Activated CD4-positive, alpha-beta T cell treated with anti-CD3 and anti-CD28 coated beads for 24 hours (primary cell): Measurements from ENCODE around the gene FIP1L1.
"Not testable (repeated sequence)": the region's sequence is repeated elsewhere in the genome, so short reads cannot be mapped to it uniquely, and the experiment has no call there.

Source experiments
- DNase-seq, 2 donors: peaks; one replicate each; pipeline ENCODE4 v3.0.0-alpha.2; 2020; ENCODE audit warnings: low read depth in 2 of 2

FIP1L1 gene, protein sequence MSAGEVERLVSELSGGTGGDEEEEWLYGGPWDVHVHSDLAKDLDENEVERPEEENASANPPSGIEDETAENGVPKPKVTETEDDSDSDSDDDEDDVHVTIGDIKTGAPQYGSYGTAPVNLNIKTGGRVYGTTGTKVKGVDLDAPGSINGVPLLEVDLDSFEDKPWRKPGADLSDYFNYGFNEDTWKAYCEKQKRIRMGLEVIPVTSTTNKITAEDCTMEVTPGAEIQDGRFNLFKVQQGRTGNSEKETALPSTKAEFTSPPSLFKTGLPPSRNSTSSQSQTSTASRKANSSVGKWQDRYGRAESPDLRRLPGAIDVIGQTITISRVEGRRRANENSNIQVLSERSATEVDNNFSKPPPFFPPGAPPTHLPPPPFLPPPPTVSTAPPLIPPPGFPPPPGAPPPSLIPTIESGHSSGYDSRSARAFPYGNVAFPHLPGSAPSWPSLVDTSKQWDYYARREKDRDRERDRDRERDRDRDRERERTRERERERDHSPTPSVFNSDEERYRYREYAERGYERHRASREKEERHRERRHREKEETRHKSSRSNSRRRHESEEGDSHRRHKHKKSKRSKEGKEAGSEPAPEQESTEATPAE

DNA sequence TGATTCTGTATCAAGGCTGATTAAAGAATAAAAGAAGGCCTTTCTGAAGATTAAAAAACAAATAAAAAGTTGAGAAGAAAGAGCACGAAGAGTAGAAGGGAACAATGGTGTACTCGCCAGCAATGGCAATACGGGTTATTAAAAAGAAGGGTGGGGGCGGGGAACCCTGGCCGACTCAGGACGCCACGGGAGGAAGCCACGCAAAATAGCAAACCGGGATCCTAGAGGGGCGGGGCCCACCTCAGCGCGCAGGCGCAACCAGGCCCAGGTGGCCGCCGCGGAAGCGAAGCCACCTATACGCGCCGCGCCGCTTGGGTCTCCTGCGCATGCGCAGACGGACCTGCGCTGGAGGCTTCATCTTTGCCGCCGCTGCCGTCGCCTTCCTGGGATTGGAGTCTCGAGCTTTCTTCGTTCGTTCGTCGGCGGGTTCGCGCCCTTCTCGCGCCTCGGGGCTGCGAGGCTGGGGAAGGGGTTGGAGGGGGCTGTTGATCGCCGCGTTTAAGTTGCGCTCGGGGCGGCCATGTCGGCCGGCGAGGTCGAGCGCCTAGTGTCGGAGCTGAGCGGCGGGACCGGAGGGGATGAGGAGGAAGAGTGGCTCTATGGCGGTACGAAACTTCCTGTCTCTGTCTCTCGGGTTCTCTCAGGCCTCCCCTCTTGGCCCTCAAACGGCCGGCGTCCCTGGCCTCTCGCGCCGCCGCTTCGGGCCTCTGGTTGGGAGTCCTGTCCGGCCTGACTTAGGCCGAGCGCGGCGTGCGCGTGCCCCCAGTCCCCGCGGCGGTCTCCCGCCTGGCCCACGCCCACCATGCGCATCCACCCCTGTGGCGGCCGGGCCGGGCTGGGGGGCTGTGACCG, at the start of gene FIP1L1:
FIP1L1 (plus strand) TSS at position 323 of the 852 bp plus-strand sequence; CDS start at position 521, 198 bp downstream.
- peak; percentile 95 for DNase-seq

DNA sequence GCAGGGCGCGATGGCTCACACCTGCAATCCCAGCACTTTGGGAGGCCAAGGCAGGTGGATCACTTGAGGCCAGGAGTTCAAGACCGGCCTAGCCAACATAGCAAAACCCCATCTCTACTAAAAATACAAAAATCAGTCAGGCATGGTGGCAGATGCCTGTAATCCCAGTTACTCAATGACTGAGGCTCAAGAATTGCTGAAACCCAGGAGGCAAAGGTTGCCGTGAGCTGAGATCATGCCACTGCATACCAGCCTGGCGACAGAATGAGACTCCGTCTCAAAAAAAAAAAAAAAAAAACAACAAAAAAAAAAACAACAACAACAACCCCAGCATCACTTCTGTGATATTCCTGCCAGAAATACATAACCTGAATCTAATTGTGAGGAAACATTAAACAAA, 42.5 kb upstream of the FIP1L1 start:
- not testable (repeated sequence) for DNase-seq

DNA sequence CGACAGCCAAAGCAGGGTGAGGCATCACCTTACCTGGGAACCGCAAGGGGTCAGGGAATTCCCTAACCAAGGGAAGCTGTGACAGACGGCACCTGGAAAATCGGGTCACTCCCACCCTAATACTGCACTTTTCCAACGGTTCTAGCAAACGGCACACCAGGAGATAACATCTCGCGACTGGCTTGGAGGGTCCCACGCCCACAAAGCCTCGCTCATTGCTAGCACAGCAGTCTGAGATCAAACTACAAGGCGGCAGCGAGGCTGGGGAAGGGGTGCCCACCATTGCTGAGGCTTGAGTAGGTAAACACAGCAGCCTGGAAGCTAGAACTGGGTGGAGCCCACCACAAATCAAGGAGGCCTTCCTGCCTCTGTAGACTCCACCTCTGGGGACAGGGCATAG, 37.3 kb upstream of the FIP1L1 start:
- not testable (repeated sequence) for DNase-seq

GRCh38 chr4:53346392-53346791, 31.0 kb upstream of the FIP1L1 start:
- DNase-seq: not testable (repeated sequence)

- no peak for DNase-seq
These were observed 30.3 kb upstream of the FIP1L1 start for GRCh38 chr4:53346920-53347852.

DNA sequence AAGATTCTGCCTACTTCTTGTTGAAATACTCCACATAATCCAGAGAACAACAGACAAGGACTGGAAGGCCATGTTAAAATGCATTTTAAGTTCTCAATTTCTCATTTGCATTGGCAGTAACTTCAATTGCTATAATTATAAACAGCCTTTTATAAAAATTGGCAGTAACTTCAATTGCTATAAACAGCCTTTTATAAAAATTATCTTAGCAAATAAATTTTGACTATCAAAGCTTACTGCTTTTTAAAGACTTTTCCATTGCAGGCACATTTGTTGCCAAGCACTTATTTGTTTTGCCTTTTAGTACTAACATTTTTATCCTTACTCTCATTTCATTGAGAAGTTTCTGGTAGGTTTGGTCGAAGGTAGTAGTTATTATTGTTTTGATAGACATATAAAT, 29.4 kb upstream of the FIP1L1 start:
- DNase-seq: no peak

GRCh38 chr4:53349091-53349491, 28.4 kb upstream of the FIP1L1 start:
- no peak for DNase-seq

- no peak for DNase-seq
These were observed 23.3 kb upstream of the FIP1L1 start for GRCh38 chr4:53354012-53354722.

DNA sequence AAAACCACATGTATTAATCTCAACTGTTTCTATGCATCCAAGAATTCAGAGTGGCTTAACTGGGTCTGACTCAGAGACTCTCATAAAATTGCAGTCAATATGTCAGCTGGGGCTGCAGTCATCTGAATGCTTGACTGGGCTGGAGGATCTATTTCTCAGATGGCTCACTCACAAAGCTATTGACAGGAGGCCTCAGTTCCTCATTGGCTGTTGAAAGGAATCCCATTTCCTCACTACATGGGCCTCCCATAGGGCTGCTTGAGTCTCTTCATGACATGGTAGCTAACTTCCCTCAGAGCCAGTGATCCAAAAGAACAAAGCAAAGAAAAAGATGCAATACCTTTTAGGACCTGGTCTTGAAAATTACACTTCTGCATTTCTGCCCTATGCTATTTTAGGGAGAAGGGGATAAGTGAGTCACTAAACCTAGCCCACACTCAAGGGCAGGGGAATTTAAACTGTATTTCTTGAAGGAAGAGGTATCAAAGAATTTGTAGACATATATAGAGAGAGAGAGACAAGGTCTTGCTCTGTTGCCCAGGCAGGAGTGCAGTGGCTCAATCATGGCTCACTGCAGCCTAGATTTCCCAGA, 21.4 kb upstream of the FIP1L1 start:
- no peak for DNase-seq

GRCh38 chr4:53361451-53361850, 16.0 kb upstream of the FIP1L1 start:
- no peak for DNase-seq

DNA sequence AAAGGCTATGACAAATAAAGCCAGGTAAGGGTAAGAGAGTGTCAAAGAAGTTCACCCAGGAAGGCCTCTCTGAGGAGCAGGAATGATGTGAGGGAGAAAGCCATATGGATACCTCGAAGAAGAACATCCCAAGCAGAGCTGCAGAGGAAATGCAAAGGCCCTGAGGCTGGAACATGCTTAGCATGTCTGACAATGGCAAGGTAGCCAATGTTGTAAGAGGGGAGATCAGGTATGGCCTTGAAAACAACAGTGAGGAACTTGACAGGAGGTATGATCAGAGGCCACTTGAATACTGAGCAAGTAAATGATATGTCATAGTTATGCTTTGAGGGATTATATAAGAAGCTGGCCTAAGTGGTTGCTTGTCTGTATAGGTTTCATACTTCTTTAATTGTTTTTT, 15.3 kb upstream of the FIP1L1 start:
- DNase-seq: no peak

GRCh38 chr4:53364624-53365023, 12.8 kb upstream of the FIP1L1 start:
- DNase-seq: no peak

DNA sequence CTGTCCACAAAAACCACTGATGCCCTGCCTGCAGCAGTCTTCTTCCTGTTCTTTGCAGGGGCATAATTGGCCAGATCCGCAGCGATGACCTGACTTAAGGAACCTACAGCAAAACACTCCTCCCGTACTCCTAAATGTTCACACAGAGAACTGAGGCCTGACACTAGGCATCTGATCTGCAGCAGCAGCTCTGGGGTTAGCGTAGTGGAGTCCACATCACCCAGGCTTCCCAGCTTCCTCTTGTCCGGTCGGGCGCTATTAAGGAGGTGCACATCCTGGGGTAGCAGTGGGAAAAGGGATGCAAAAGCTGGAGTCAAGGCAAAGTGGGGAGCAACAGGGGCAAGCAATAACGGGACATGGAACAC, 12.3 kb upstream of the FIP1L1 start:
- DNase-seq: no peak

GRCh38 chr4:53365486-53366300, 11.7 kb upstream of the FIP1L1 start, which contains the start of gene SCFD2:
SCFD2 (minus strand) TSS chr4:53366061.
- DNase-seq: peak; percentile 90 to 97

- no peak for DNase-seq
These were observed 11.1 kb upstream of the FIP1L1 start for GRCh38 chr4:53366301-53366716.

- no peak for DNase-seq
These were observed 9.7 kb upstream of the FIP1L1 start for GRCh38 chr4:53367721-53368120.

DNA sequence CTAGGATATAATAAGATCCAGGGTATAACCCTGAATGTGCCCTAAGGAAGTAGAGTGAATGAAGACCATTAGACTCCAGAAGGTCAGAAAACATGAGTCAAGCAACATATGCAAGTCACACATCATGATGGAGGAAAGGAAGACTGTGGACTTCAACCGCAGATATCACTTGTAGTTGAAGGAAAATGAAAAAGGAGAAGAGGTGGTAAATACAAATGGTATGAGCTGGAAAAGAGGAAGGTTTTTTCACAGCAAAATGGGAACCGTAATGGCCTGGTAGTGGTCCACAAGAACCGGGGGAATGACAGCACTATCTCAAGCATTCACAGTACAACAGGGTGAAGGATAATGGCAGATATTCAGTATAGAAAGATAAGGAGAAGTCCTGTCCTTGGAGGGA, 6.4 kb upstream of the FIP1L1 start:
- DNase-seq: no peak

- DNase-seq: no peak
These were observed 5.5 kb upstream of the FIP1L1 start for GRCh38 chr4:53371843-53372521.

DNA sequence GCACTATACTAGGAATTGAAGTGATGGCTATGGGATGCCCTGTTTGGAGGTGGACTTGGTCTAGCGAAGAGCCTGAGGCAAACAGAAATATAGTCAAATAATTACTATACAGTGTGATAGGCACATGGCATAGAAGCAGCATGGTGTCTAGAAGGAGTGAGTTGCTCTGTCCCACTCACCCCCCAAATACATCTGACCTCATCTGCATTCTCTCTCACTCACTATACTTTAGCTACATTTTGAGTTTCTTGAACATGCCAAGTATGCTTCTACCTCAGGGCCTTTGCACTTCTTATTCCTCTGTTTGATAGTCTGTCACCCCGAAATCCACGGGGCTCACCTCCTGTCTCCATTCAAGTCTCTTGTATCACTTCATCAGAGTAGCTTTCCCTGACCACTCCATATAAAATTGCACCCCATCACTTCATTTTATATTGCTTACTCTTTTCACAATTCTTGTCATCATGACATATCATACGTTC, 2.6 kb upstream of the FIP1L1 start:
- no peak for DNase-seq
